Glutamatergic neuron (in vitro differentiated cells): Measurements from ENCODE around the gene AFAP1L2. TPM values are rescaled to one million over a fixed set of nuclear protein-coding genes. Genes with fewer than 3 reads are reported as not detected.

ENCODE experiments used
- DNase-seq: peaks from one replicate; pipeline ENCODE4 v3.0.0; 2022
- H3K27ac Mint-ChIP-seq: one replicate; pipeline ENCODE4 v1.8.0; 2020; ENCODE audit warnings: mild to moderate bottlenecking, mixed read lengths, inconsistent platforms; ENCODE audit not compliant: unreplicated experiment
- H3K27me3 Mint-ChIP-seq: one replicate; pipeline ENCODE4 v1.8.0; 2020; ENCODE audit warnings: mild to moderate bottlenecking, moderate library complexity, mixed read lengths, inconsistent platforms; ENCODE audit not compliant: unreplicated experiment
- H3K36me3 Mint-ChIP-seq: one replicate; pipeline ENCODE4 v1.8.0; 2020; ENCODE audit warnings: mild to moderate bottlenecking, mixed read lengths, inconsistent platforms; ENCODE audit not compliant: unreplicated experiment
- H3K4me1 Mint-ChIP-seq: one replicate; pipeline ENCODE4 v1.8.0; 2020; ENCODE audit warnings: mild to moderate bottlenecking, low read depth, mixed read lengths, inconsistent platforms; ENCODE audit not compliant: unreplicated experiment
- H3K4me3 Mint-ChIP-seq: one replicate; pipeline ENCODE4 v1.8.0; 2020; ENCODE audit warnings: mild to moderate bottlenecking, mixed read lengths, inconsistent platforms; ENCODE audit not compliant: unreplicated experiment
- H3K9me3 Mint-ChIP-seq: one replicate; pipeline ENCODE4 v1.8.0; 2020; ENCODE audit warnings: mild to moderate bottlenecking, moderate library complexity, mixed read lengths, inconsistent platforms; ENCODE audit not compliant: unreplicated experiment
- CTCF ChIP-seq: fragments of 200-600 bp; sonication (generic); IDR thresholded peaks from one replicate; pipeline ENCODE4 v1.5.0; 2021; ENCODE audit not compliant: partially characterized antibody, unreplicated experiment
- total RNA-seq: library from RNA; stranded (reverse); fragmentation: NEBNext Ultra II Directional; extraction: Animal tissue kit (Norgen Biotek cat#: 25700); gene quantifications from one replicate; pipeline ENCODE4 v1.2.1, GENCODE V29; 2021; ENCODE audit not compliant: unreplicated experiment

AFAP1L2 gene
- total RNA-seq, 1 donor from 2014 or later: 1.9 TPM

- no peak for DNase-seq
- Mint-ChIP-seq H3K4me1 (no peaks in the 10 kb centered on the region), H3K4me3 (no peak overlapping the region), H3K36me3 (no peaks in the 10 kb centered on the region), H3K27me3 (peaks cover 9% of the 10 kb centered on the region), H3K27ac (no peak overlapping the region), H3K9me3 (peaks cover 1% of the 10 kb centered on the region)
- TF ChIP-seq CTCF: no peak
Observed at GRCh38 chr10:114276671-114277070, 127.6 kb downstream of the AFAP1L2 start.

GRCh38 chr10:114276066-114276465 lies 128.2 kb downstream of the AFAP1L2 start:
- Mint-ChIP-seq H3K36me3 (no peaks in the 10 kb centered on the region), H3K9me3 (peaks cover 1% of the 10 kb centered on the region), H3K4me3 (no peak overlapping the region), H3K4me1 (no peaks in the 10 kb centered on the region), H3K27ac (no peak overlapping the region), H3K27me3 (peaks cover 9% of the 10 kb centered on the region)
- no peak for TF ChIP-seq CTCF
- no peak for DNase-seq

GRCh38 chr10:114274616-114275453 lies 129.5 kb downstream of the AFAP1L2 start:
- no peaks in the 10 kb centered on the region for H3K4me1 Mint-ChIP-seq
- peaks cover 1% of the 10 kb centered on the region for H3K9me3 Mint-ChIP-seq
- no peak for DNase-seq
- peaks cover 9% of the 10 kb centered on the region for H3K27me3 Mint-ChIP-seq
- no peak for TF ChIP-seq CTCF
- H3K36me3 Mint-ChIP-seq: no peaks in the 10 kb centered on the region
- no peak overlapping the region for H3K4me3 Mint-ChIP-seq
- H3K27ac Mint-ChIP-seq: no peak overlapping the region

GRCh38 chr10:114273910-114274309 lies 130.4 kb downstream of the AFAP1L2 start:
- TF ChIP-seq CTCF: no peak
- H3K4me3 Mint-ChIP-seq: no peak overlapping the region
- H3K9me3 Mint-ChIP-seq: peaks cover 1% of the 10 kb centered on the region
- H3K27ac Mint-ChIP-seq: no peak overlapping the region
- no peak for DNase-seq
- H3K36me3 Mint-ChIP-seq: no peaks in the 10 kb centered on the region
- no peaks in the 10 kb centered on the region for H3K4me1 Mint-ChIP-seq
- H3K27me3 Mint-ChIP-seq: peaks cover 9% of the 10 kb centered on the region

- Mint-ChIP-seq H3K27me3 (peaks cover 7% of the 10 kb centered on the region), H3K4me3 (no peak overlapping the region), H3K9me3 (peaks cover 1% of the 10 kb centered on the region), H3K4me1 (no peaks in the 10 kb centered on the region), H3K36me3 (no peaks in the 10 kb centered on the region), H3K27ac (no peak overlapping the region)
- no peak for DNase-seq
- no peak for TF ChIP-seq CTCF
Observed at GRCh38 chr10:114272696-114273095, 131.6 kb downstream of the AFAP1L2 start.
